Stimulated activated CD4-positive, alpha-beta T cell treated with anti-CD3 and anti-CD28 coated beads, TNF-alpha, amount 100 ng/mL, for 4 hours (primary cell): ENCODE measurements around the gene RPAP2.
A peak's percentile ranks its signal among the peaks of the same experiment; 100 is the strongest.
"Not testable (repeated sequence)": the region's sequence is repeated elsewhere in the genome, so short reads cannot be mapped to it uniquely, and the experiment has no call there.

Experiments used
- DNase-seq, 3 experiments: peaks; one replicate each; pipeline ENCODE4 v3.0.0-alpha.2; 2020; ENCODE audit warnings: low read depth in 3 of 3

Gene RPAP2

GRCh38 chr1:92298573-92299476, at the start of gene RPAP2, which contains the start of gene GLMN:
RPAP2 (plus strand) TSS chr1:92299059; CDS start chr1:92299074, 15 bp downstream.
GLMN (minus strand) TSS chr1:92298987; CDS start chr1:92297999, 988 bp downstream.
- peak; percentile 41 to 64 (median 53) for DNase-seq

DNA sequence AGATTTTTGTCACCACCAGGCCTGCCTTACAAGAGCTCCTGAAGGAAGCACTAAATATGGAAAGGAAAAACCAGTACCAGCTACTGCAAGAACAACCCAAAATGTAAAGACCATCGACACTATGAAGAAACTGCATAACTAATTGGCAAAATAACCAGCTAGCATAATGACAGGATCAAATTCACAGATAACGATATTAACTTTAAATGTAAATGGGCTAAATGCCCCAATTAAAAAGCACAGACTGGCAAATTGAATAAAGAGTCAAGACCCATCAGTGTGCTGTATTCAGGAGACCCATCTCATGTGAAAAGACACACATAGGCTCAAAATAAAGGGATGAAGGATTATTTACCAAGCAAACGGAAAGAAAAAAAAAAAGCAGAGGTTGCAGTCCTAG, 44.1 kb upstream of the RPAP2 start:
- not testable (repeated sequence) for DNase-seq

GRCh38 chr1:92259350-92259749, 39.5 kb upstream of the RPAP2 start:
- no peak for DNase-seq

DNA sequence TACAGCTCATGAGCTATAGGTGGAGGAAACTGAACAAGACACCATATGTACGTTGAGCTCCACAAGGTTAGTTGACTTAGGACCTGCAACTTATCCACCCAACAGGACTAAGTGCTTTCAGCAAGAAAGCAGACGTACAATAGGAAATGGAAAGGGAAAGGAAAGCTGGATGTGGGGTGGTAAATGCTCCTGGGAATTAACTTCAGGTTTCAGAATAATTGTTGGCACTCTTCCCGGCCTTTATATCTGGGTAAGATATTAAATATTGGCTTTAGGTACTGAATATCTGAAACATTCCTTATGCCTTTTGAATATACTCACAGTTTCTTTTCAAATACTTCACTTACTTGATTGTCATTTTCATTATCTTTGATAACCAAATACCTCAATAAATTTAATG, 36.3 kb upstream of the RPAP2 start:
- no peak for DNase-seq

- DNase-seq = no peak
Observed at GRCh38 chr1:92273039-92273438, 25.8 kb upstream of the RPAP2 start.

GRCh38 chr1:92274939-92275338, 23.9 kb upstream of the RPAP2 start:
- no peak for DNase-seq

- no peak for DNase-seq
Observed at GRCh38 chr1:92276082-92276481, 22.8 kb upstream of the RPAP2 start.

GRCh38 chr1:92277105-92277723, 21.6 kb upstream of the RPAP2 start:
- DNase-seq = no peak

- DNase-seq = not testable (repeated sequence)
Observed at GRCh38 chr1:92279781-92280180, 19.1 kb upstream of the RPAP2 start.

DNA sequence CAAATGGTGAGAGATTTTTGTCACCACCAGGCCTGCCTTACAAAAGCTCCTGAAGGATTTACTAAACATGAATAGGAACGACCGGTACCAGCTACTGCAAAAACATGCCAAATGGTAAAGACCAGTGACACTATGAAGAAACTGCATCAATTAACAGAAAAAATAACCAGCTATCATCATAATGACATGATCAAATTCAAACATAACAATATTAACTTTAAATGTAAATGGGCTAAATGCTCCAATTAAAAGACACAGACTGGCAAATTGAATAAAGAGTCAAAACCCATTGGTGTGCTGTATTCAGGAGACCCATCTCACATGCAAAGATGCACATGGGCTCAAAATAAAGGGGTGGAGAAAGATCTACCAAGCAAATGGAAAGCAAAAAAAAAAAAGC, 17.4 kb upstream of the RPAP2 start:
- DNase-seq = not testable (repeated sequence)

GRCh38 chr1:92291372-92291999, 7.4 kb upstream of the RPAP2 start:
- no peak for DNase-seq

GRCh38 chr1:92298213-92298572, 666 bp upstream of the RPAP2 start:
- DNase-seq = no peak

GRCh38 chr1:92299477-92300150, 755 bp downstream of the RPAP2 start:
- DNase-seq = no peak

- no peak for DNase-seq
Observed at GRCh38 chr1:92301021-92301420, 2.2 kb downstream of the RPAP2 start.

- no peak for DNase-seq
Observed at GRCh38 chr1:92306020-92306419, 7.2 kb downstream of the RPAP2 start.

GRCh38 chr1:92307980-92308379, 9.1 kb downstream of the RPAP2 start:
- no peak for DNase-seq

GRCh38 chr1:92310185-92310597, 11.3 kb downstream of the RPAP2 start:
- no peak for DNase-seq

- no peak for DNase-seq
Observed at GRCh38 chr1:92314024-92314423, 15.2 kb downstream of the RPAP2 start.

DNA sequence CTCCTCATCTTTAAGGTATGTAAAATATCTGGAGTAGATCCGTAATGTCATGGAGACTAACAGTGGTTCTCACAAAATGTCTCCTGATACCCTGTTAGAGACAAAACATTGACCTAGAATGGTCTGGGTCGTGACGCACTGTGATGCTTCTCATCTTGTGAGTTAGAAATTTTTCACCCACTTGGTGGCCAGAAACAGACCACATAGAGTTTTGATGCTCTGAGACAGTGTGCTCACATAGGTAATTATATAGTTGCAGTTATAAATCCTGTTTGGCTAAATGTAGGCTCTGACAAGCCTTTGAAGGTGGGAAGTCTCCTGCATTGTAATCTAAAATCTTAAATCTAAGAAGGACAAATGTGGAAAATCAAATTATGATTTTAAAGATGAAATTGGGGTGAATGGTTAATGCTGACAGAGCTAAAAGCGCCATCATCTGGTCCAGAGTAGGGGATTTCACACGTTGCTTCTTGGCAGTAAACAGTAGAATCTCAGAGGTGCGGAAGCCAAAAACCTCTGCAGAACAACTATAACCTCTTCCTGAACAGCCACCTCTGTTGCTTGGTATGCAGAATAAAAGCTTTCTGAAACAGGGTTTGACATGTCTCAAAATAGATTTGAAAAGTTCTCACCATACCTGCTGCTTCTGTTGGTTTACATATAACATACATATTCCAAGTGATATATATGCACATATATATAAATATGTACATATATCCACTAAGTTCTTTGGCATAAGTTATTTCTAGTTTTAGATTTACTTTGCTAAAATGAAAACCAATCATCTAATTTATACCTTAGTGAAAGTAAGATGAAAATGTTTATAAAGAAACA, 17.1 kb downstream of the RPAP2 start:
- DNase-seq = no peak

GRCh38 chr1:92317836-92318493, 19.1 kb downstream of the RPAP2 start:
- no peak for DNase-seq
